Activated naive CD4-positive, alpha-beta T cell treated with anti-CD3 and anti-CD28 coated beads, Interleukin-2, amount 10 ng/mL, durations not matched to agents 7 days and 5 days (primary cell): Measurements from ENCODE around the gene KIAA1755.

ENCODE experiments used
- CTCF ChIA-PET: fragments of 350-600 bp; sonication (Branson Sonifier 250); formaldehyde crosslinking; loops from one replicate; lab custom pipeline; 2021; ENCODE audit warnings: antibody characterized with exemption; lab: Charles Lee
- DNase-seq: peaks from one replicate; pipeline ENCODE4 v3.0.0-alpha.2; 2020
- H3K27ac Mint-ChIP-seq: one replicate; pipeline ENCODE4 v1.8.0; 2021; ENCODE audit warnings: mild to moderate bottlenecking, moderate library complexity, mixed read lengths
- H3K27me3 Mint-ChIP-seq: one replicate; pipeline ENCODE4 v1.8.0; 2021; ENCODE audit warnings: mild to moderate bottlenecking, mixed read lengths
- H3K36me3 Mint-ChIP-seq: one replicate; pipeline ENCODE4 v1.8.0; 2021; ENCODE audit warnings: mixed read lengths
- H3K4me1 Mint-ChIP-seq: one replicate; pipeline ENCODE4 v1.8.0; 2021; ENCODE audit warnings: mixed read lengths
- H3K4me3 Mint-ChIP-seq: one replicate; pipeline ENCODE4 v1.8.0; 2021; ENCODE audit warnings: mild to moderate bottlenecking, moderate library complexity, mixed read lengths
- H3K9me3 Mint-ChIP-seq: one replicate; pipeline ENCODE4 v1.8.0; 2021; ENCODE audit warnings: mixed read lengths

KIAA1755 gene

DNA sequence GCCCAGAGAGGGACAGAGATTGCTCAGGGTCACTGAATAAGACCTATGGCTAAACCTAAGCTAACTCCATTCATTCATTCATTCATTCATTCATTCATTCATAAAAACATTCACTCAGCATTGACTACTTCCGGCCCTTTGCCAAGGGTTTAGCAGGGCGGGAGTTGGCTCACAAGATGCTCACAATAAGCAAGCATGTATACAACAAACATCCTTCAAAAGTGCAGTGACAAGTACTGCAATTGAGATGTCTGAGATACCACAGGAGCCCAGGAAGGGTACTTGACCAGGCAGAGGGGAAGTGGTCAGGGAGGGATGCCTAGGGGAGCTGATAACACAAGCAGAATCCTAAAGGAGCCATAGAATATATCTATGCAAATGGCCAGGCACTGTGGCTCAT is 18.2 kb upstream of the KIAA1755 start:
- Mint-ChIP-seq H3K27ac (no peak overlapping the region), H3K36me3 (no peaks in the 10 kb centered on the region), H3K9me3 (no peaks in the 10 kb centered on the region), H3K4me1 (no peaks in the 10 kb centered on the region), H3K27me3 (peaks cover 6% of the 10 kb centered on the region), H3K4me3 (no peak overlapping the region)
- CTCF ChIA-PET: no interaction called here
- DNase-seq: no peak

DNA sequence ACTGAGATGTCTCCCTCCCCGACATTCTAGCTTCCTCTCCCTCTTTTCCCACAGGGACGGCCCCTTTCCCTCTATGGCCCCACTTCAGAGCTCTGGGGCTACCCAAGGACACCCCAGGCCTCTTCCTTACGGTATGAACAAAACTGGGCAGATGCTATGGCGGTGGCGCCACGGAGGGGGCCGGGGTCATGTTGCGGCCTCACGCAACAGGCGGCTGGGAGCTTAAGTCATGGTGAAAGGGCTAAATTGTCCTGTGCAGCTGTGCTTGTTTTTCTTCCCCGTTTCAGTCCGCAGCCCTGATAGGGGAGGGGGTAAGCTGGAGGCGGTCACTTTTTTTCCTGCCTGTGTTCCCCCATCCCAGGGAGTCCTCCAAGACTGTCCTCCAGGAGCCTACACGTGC is 17.6 kb upstream of the KIAA1755 start:
- no peak overlapping the region for H3K27ac Mint-ChIP-seq
- H3K36me3 Mint-ChIP-seq: no peaks in the 10 kb centered on the region
- no peaks in the 10 kb centered on the region for H3K4me1 Mint-ChIP-seq
- peaks cover 1% of the 10 kb centered on the region for H3K27me3 Mint-ChIP-seq
- no peaks in the 10 kb centered on the region for H3K9me3 Mint-ChIP-seq
- no peak overlapping the region for H3K4me3 Mint-ChIP-seq
- CTCF ChIA-PET: no interaction called here
- DNase-seq: no peak

DNA sequence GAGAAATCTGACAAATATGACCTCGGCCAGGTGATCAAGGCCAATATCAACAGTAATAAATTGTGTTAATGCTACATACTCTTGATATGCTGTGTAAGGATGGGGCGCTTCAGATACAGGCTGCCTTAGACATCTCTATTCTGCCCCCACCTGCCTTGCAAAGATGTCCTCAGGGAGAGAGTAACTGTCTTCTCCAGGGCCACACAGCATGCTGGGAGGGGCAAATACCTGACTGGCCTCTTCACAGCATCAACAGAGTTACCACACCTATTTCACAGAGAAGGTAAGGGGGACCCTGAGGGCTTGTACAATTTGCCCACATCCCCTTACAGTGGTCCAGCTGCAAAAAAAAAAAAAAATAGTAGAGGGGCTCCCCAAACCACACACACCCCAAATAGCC is 17.2 kb upstream of the KIAA1755 start:
- H3K36me3 Mint-ChIP-seq: no peaks in the 10 kb centered on the region
- no peaks in the 10 kb centered on the region for H3K4me1 Mint-ChIP-seq
- CTCF ChIA-PET: no interaction called here
- H3K4me3 Mint-ChIP-seq: no peak overlapping the region
- DNase-seq: no peak
- H3K27ac Mint-ChIP-seq: no peak overlapping the region
- no peaks in the 10 kb centered on the region for H3K9me3 Mint-ChIP-seq
- peaks cover 5% of the 10 kb centered on the region for H3K27me3 Mint-ChIP-seq

DNA sequence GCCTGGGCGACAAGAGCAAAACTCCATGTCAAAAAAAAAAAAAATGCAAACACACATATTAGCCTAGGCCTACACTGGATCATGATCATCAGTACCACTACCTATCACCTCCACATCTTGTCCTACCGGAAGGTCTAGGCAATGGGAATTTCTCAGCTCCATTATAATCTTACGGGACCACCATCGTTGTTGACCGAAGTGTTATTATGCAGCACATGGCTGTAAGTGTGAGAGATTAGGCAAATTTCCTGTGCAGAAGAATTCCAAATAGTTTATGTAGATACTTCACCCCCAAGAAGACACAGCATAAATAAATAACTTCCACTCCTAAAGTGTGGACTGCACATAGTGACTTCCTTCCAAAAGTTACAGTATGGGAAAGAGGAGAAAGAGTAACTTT is 16.8 kb upstream of the KIAA1755 start:
- no peak overlapping the region for H3K4me3 Mint-ChIP-seq
- CTCF ChIA-PET: no interaction called here
- no peaks in the 10 kb centered on the region for H3K9me3 Mint-ChIP-seq
- no peak overlapping the region for H3K27ac Mint-ChIP-seq
- peaks cover 8% of the 10 kb centered on the region for H3K27me3 Mint-ChIP-seq
- no peaks in the 10 kb centered on the region for H3K36me3 Mint-ChIP-seq
- no peaks in the 10 kb centered on the region for H3K4me1 Mint-ChIP-seq
- no peak for DNase-seq

DNA sequence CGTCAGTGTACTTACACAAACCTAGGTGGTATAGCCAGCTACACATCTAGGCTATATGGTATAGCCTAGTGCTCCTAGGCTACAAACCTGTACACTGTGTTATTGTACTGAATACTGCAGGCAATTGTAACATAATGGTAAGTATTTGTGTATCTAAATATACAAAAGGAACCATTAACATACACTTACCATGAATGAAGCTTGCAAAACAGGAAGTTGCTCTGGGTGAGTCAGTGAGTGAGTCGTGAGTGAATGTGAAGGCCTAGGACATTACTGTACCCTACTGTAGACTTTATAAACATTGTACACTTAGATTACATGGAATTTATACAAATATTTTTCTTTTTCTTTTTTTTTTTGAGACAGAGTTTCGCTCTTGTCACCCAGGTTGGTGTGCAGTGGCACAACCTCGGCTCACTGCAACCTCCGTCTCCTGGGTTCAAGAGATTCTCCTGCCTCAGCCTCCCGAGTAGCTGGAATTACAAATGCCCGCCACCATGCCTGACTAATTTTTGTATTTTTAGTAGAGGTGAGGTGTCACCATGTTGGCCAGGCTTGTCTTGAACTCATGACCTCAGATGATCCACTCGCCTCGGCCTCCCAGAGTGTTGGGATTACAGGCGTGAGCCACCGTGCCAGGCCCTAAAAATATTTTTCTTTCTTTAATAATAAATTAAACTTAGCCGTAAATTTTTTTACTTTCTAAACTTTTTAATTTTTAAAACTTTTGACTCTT is 15.4 kb upstream of the KIAA1755 start:
- CTCF ChIA-PET: interaction anchor here (1.1 kb wide), 1 partner anchor 798 kb away, joined by 3 read pairs; no protein-coding TSS in a partner anchor
- peaks cover 8% of the 10 kb centered on the region for H3K27me3 Mint-ChIP-seq
- H3K4me3 Mint-ChIP-seq: no peak overlapping the region
- DNase-seq: no peak
- no peaks in the 10 kb centered on the region for H3K4me1 Mint-ChIP-seq
- no peaks in the 10 kb centered on the region for H3K9me3 Mint-ChIP-seq
- no peak overlapping the region for H3K27ac Mint-ChIP-seq
- no peaks in the 10 kb centered on the region for H3K36me3 Mint-ChIP-seq

DNA sequence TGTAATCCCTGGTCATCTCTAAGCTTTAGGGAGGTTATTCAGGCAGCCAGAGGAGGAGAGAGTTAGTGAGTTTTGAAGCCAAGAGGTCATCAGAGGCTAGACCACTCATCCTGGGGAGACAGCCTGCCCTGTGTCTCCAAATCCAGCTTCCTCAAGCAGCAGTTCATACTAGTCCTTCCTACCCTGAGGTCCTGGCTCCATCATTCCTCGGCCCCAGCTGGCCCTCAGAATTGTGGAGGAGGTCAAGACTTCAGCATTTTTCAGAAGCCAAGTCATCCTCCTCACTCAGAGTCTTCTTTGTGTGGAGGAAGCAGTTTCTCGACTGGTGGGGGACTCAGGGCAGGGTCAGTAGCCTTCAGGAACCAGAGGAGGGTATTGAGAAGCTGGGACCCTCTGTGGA is 12.4 kb upstream of the KIAA1755 start:
- Mint-ChIP-seq H3K27me3 (peaks cover 14% of the 10 kb centered on the region), H3K27ac (no peak overlapping the region), H3K4me3 (no peak overlapping the region), H3K4me1 (no peaks in the 10 kb centered on the region), H3K36me3 (no peaks in the 10 kb centered on the region), H3K9me3 (no peaks in the 10 kb centered on the region)
- DNase-seq: no peak
- CTCF ChIA-PET: interaction anchor here (1.2 kb wide), 1 partner anchor 107 kb away, joined by 4 read pairs; no protein-coding TSS in a partner anchor

DNA sequence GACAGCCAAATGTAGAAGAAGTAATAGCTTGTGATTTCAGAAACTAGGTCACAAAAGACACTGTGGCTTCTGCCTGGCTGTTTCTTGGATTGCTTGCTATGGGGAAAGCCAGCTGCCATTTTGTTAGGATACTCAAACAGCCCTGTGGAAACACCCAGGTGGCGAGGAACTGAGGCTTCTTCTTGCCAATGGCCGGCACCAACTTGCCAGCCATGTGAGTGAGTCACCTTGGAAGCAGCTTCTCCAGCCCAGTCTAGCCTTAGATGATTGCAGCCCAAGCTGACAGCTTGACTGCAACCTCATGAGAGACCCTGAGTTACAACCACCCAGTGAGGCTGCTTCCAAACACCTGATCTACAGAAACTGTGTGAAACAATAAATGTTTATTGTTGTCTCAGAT is 11.9 kb upstream of the KIAA1755 start:
- CTCF ChIA-PET: interaction anchor here (0.7 kb wide), 1 partner anchor 15 kb away, joined by 3 read pairs; no protein-coding TSS in a partner anchor
- DNase-seq: no peak
- Mint-ChIP-seq H3K9me3 (no peaks in the 10 kb centered on the region), H3K27me3 (peaks cover 14% of the 10 kb centered on the region), H3K36me3 (no peaks in the 10 kb centered on the region), H3K4me1 (no peaks in the 10 kb centered on the region), H3K4me3 (no peak overlapping the region), H3K27ac (no peak overlapping the region)

DNA sequence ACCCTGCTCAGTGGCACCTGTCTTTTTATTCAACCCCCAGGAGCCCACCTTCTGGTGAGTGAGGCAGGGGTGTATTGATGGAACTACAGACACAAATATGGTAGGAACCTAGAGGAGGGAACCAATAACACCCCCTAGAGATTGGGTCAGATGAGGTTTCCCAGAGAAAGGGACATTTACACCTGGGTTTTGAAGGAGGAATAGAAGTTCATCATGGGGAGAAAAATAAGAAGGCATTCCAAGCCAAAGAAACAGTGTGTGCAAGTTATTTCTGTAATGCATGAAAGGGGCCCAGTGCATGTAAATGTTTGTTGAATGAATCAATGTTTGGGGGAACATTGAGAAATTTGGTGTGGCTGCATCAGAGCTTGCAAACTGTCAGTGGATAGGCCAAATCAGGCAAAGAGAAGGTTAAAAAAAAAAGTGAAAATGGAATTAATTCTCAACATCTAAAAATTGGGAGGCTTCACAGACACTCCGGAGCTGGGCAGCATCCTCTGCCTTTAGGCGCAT is 11.1 kb upstream of the KIAA1755 start:
- H3K4me3 Mint-ChIP-seq: no peak overlapping the region
- peaks cover 14% of the 10 kb centered on the region for H3K27me3 Mint-ChIP-seq
- DNase-seq: no peak
- no peaks in the 10 kb centered on the region for H3K36me3 Mint-ChIP-seq
- no peaks in the 10 kb centered on the region for H3K4me1 Mint-ChIP-seq
- CTCF ChIA-PET: no interaction called here
- H3K9me3 Mint-ChIP-seq: no peaks in the 10 kb centered on the region
- H3K27ac Mint-ChIP-seq: no peak overlapping the region

DNA sequence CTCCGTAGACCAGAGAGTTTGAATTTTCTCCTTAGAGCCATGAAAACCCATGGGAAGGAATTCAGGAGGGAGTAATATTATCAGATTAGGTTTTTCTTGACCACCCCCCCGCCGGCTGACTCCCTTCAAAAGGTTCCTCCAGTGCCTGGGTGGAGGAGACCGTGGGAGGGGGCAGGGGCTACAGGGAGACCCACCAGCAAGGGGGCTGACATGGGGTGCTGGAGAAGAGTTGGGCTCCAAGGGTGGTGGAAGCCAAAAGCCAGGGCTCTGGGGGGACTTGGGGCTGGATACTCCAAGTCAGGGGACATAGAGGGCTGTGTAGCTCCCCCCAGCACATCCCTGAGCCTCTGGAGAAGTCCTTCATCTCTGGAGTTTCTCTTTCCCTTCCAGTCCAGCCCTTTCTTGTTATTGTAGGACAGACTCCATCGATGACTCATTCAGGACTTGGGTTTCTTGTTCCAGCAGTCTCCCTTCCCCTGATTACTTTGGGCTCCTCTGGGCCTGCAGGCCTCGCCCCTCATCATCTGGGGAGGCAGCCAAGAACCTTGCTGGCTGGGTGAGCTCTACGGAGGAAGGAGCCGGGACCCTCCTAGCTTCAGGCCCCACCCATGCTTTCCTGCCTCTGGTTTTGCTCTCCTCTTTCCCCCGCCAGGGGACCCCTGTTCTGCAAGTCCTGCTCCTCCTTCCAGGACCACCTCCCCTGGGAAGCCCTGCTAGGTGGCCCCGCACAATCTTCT is 10.5 kb upstream of the KIAA1755 start:
- Mint-ChIP-seq H3K4me1 (no peaks in the 10 kb centered on the region), H3K27me3 (peaks cover 14% of the 10 kb centered on the region), H3K4me3 (no peak overlapping the region), H3K36me3 (no peaks in the 10 kb centered on the region), H3K9me3 (no peaks in the 10 kb centered on the region), H3K27ac (no peak overlapping the region)
- no peak for DNase-seq
- CTCF ChIA-PET: no interaction called here

DNA sequence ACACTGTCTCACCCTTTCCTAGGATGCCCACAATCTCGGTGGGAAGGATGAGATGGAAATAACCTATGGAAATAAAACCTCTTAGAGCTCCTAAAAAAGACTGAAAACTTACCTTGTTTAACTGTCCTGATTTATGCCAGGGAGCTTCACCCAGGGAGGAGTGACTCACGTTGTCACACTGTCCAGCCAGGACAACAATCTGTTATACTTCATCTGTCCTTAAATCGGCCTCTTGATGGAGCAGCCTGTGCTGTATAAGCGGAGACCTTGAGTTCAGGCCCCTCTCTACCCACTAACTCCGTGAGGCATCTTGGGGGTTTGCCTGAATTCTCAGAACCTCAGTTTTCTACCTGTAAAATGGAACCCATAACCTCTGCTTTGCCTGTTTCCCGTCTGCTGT is 9.2 kb upstream of the KIAA1755 start:
- H3K9me3 Mint-ChIP-seq: no peaks in the 10 kb centered on the region
- no peaks in the 10 kb centered on the region for H3K36me3 Mint-ChIP-seq
- no peak overlapping the region for H3K4me3 Mint-ChIP-seq
- H3K4me1 Mint-ChIP-seq: no peaks in the 10 kb centered on the region
- peaks cover 14% of the 10 kb centered on the region for H3K27me3 Mint-ChIP-seq
- CTCF ChIA-PET: no interaction called here
- H3K27ac Mint-ChIP-seq: no peak overlapping the region
- DNase-seq: no peak

DNA sequence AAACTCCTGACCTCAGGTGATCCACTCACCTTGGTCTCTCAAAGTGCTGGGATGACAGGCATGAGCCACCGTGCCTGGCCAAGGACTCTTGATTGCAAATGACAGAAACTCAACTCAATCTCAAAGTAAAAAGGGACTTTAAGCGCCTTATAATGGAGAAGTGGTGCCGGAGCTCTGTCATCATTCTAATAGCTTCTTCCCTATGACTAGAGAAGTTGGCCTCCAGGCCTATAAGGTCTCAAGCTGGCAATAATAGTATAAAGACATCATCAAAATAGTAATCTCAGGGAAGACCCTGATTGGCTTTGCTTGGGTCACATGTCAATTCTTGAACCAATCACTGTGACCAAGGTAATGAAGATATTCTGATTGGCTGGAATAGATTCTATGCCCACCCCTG is 8.5 kb upstream of the KIAA1755 start:
- CTCF ChIA-PET: no interaction called here
- Mint-ChIP-seq H3K4me3 (no peak overlapping the region), H3K4me1 (no peaks in the 10 kb centered on the region), H3K27ac (no peak overlapping the region), H3K36me3 (no peaks in the 10 kb centered on the region), H3K27me3 (peaks cover 14% of the 10 kb centered on the region), H3K9me3 (no peaks in the 10 kb centered on the region)
- DNase-seq: no peak

DNA sequence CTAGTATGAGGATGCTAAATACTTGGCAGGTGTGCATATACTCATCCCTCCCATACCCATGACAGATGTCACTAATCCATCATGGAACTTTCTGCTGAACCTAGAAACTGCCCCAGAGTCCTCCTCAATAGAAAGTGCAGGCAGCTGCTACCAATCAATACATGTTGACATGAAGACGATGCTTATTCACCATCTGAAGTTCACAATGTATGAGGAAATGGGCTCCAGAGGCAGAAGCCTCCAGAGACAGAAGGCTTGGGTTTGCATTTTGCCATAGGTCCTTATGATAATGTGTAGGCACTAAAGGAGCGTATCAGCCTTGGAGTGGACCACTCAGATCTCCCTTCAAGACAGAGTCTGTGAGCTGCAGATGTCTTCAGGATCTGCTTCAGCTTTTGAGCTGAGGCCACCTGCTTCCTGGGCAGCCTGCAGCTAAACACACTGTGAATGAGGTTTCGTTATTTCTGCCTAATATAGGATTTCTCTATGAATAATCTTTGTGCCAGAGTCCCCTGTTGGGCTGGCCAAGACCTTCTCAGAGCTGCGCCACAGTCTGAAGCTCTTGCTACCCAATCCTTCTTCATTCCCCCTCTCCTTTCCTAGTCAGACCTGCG is 7.5 kb upstream of the KIAA1755 start:
- Mint-ChIP-seq H3K4me3 (no peak overlapping the region), H3K27ac (no peak overlapping the region), H3K36me3 (no peaks in the 10 kb centered on the region), H3K9me3 (no peaks in the 10 kb centered on the region), H3K27me3 (peaks cover 13% of the 10 kb centered on the region), H3K4me1 (no peaks in the 10 kb centered on the region)
- CTCF ChIA-PET: no interaction called here
- no peak for DNase-seq

DNA sequence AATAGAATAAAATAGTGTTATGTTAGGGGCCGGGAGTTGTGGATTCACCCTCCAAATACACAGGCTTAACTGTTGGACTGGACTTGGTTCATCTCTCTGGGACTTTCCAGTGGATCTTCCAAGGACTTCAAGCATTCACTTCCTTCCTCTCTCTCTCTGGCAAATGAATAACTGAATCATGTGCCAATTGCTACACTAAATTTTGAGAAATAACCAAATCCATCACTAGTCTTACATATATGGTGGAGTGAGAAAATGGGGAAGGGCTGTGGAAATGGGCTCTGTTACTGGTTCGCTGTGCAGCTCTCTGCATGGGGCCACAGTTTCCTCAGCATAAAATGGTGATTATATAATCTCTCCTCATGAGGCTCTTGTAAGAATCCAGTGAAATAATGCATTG is 6.8 kb upstream of the KIAA1755 start:
- H3K36me3 Mint-ChIP-seq: no peaks in the 10 kb centered on the region
- peaks cover 14% of the 10 kb centered on the region for H3K27me3 Mint-ChIP-seq
- no peak overlapping the region for H3K4me3 Mint-ChIP-seq
- H3K27ac Mint-ChIP-seq: no peak overlapping the region
- no peaks in the 10 kb centered on the region for H3K9me3 Mint-ChIP-seq
- DNase-seq: no peak
- H3K4me1 Mint-ChIP-seq: no peaks in the 10 kb centered on the region
- CTCF ChIA-PET: no interaction called here

DNA sequence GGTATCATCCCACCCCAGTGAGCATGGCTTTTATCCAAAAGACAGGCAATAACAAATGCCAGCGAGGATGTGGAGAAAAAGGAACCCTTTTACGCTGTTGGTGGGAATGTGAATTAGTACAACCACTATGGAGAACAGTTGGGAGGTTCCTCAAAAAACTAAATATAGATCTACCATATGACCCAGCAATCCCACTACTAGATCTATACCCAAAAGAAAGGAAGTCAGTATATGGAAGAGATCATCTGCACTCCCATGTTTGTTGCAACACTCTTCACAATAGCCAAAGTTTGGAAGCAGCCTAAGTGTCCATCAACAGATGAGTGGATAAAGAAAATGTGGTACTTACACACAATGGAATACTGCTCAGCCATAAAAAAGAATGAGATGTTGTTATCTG is 5.9 kb upstream of the KIAA1755 start:
- Mint-ChIP-seq H3K4me3 (no peak overlapping the region), H3K27ac (no peak overlapping the region), H3K9me3 (no peaks in the 10 kb centered on the region), H3K4me1 (no peaks in the 10 kb centered on the region), H3K27me3 (peaks cover 20% of the 10 kb centered on the region), H3K36me3 (no peaks in the 10 kb centered on the region)
- no peak for DNase-seq
- CTCF ChIA-PET: no interaction called here
